ENCODE data around the gene SSH2.

Gene SSH2

DNA sequence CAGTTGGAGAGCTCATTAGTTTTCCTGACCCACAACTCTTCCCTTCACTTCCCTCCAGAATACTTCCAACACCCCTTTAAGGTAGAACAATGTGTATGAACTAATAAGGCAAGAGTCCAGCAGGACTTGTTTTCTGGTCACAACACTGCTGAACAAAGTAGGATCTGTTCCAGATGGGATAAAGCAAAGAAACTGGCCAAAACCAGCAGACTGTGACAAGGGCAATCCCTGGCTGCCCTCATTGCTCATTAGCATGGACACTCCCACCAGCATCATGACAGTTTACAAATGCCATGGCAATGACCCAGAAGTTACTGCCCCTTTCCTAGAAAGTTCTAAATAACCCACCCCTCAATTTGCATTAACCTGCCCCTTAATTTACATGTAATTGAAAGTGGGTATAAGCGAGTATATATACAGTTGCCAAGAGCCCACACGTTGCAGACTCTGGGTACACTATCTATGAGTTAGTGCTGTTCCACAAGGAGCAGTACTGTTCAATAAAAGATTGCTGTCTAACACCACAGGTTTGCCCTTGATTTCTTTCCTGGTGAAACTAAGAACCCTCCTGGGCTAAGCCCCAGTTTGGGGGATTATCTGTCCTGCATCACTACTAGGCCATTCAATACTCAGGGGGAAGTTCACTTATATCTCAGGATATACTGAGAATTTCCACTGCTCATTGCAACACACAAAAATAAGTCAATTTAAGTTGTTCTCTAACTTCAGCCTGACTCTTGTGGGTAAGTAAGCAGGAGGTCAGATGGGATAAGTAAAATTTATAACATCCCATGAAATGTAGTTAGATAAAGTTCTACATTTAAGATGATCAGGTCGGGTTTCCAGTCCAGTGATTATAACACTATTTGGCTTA, 82.3 kb downstream of the SSH2 start:
- Mint-ChIP-seq H3K4me1 (peaks cover 6% of the 10 kb centered on the region), H3K27me3 (no peaks in the 10 kb centered on the region), H3K27ac (no peak overlapping the region)

GRCh38 chr17:29847118-29847517, 82.9 kb downstream of the SSH2 start:
- H3K27me3 Mint-ChIP-seq: no peaks in the 10 kb centered on the region
- no peak overlapping the region for H3K4me3 Mint-ChIP-seq
- DNase-seq (no peak), ATAC-seq (no peak)
- H3K9me3 Mint-ChIP-seq: no peaks in the 10 kb centered on the region
- H3K36me3 Mint-ChIP-seq (ENCODE audit: low read depth): no peaks in the 10 kb centered on the region
- no peak overlapping the region for H3K27ac Mint-ChIP-seq
- H3K4me1 Mint-ChIP-seq: peaks cover 6% of the 10 kb centered on the region

More for the DNA sequence above, 82.3 kb downstream of the SSH2 start:
- ATAC-seq (no peak), DNase-seq (no peak)
- Mint-ChIP-seq H3K4me3 (no peak overlapping the region), H3K9me3 (no peaks in the 10 kb centered on the region), H3K36me3 (ENCODE audit: low read depth) (no peaks in the 10 kb centered on the region)

GRCh38 chr17:29846298-29846697, 83.7 kb downstream of the SSH2 start:
- peaks cover 6% of the 10 kb centered on the region for H3K4me1 Mint-ChIP-seq
- no peaks in the 10 kb centered on the region for H3K27me3 Mint-ChIP-seq
- no peak overlapping the region for H3K27ac Mint-ChIP-seq
- no peak overlapping the region for H3K4me3 Mint-ChIP-seq
- no peaks in the 10 kb centered on the region for H3K36me3 Mint-ChIP-seq (ENCODE audit: low read depth)
- DNase-seq: no peak
- no peak for ATAC-seq
- H3K9me3 Mint-ChIP-seq: no peaks in the 10 kb centered on the region

GRCh38 chr17:29844339-29845048, 85.5 kb downstream of the SSH2 start:
- Mint-ChIP-seq H3K36me3 (ENCODE audit: low read depth) (no peaks in the 10 kb centered on the region), H3K27me3 (no peaks in the 10 kb centered on the region), H3K9me3 (no peaks in the 10 kb centered on the region), H3K27ac (no peak overlapping the region), H3K4me3 (no peak overlapping the region), H3K4me1 (no peaks in the 10 kb centered on the region)
- DNase-seq: no peak
- no peak for ATAC-seq

- Mint-ChIP-seq H3K4me3 (no peak overlapping the region), H3K27me3 (no peaks in the 10 kb centered on the region), H3K36me3 (ENCODE audit: low read depth) (no peaks in the 10 kb centered on the region), H3K9me3 (no peaks in the 10 kb centered on the region), H3K4me1 (no peaks in the 10 kb centered on the region), H3K27ac (no peak overlapping the region)
- DNase-seq: no peak
- ATAC-seq: no peak
These were observed 89.1 kb downstream of the SSH2 start for GRCh38 chr17:29840884-29841283.

- no peak for DNase-seq
- Mint-ChIP-seq H3K4me3 (no peak overlapping the region), H3K36me3 (ENCODE audit: low read depth) (no peaks in the 10 kb centered on the region), H3K9me3 (no peaks in the 10 kb centered on the region), H3K27ac (no peak overlapping the region), H3K4me1 (no peaks in the 10 kb centered on the region), H3K27me3 (no peaks in the 10 kb centered on the region)
- ATAC-seq: no peak
These were observed 90.4 kb downstream of the SSH2 start for GRCh38 chr17:29839656-29840055.

- H3K36me3 Mint-ChIP-seq (ENCODE audit: low read depth): no peaks in the 10 kb centered on the region
- no peak overlapping the region for H3K27ac Mint-ChIP-seq
- no peak for DNase-seq
These were observed 91.1 kb downstream of the SSH2 start for GRCh38 chr17:29838961-29839360.

DNA sequence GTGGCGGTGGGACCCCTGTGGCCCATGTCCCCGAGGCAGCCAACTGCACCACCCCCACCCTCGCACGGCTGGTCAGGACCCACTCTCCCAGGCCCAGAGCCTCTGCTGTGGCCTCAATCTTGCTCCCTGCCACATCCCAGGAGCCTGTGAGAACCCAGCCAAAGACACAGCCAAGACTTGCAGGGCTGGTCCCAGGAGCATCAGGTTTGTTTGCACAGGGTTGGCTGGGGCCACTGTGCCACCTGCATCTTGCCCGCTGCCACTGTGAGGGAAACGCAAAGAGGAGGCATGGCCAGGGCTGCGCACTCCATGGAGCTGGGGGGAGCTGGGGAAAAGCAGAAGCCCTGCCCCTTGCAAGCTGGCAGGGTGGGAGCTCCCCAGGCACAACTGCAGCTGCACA, 92.5 kb downstream of the SSH2 start:
- Mint-ChIP-seq H3K27ac (no peak overlapping the region), H3K36me3 (ENCODE audit: low read depth) (no peaks in the 10 kb centered on the region), H3K27me3 (no peaks in the 10 kb centered on the region), H3K4me3 (no peak overlapping the region), H3K4me1 (no peaks in the 10 kb centered on the region), H3K9me3 (no peaks in the 10 kb centered on the region)
- no peak for DNase-seq
- no peak for ATAC-seq

More at GRCh38 chr17:29838961-29839360, 91.1 kb downstream of the SSH2 start:
- Mint-ChIP-seq H3K4me3 (no peak overlapping the region), H3K4me1 (no peaks in the 10 kb centered on the region), H3K27me3 (no peaks in the 10 kb centered on the region), H3K9me3 (no peaks in the 10 kb centered on the region)
- no peak for ATAC-seq

GRCh38 chr17:29836643-29837042, 93.4 kb downstream of the SSH2 start:
- H3K27me3 Mint-ChIP-seq: no peaks in the 10 kb centered on the region
- DNase-seq (no peak), ATAC-seq (no peak)
- no peaks in the 10 kb centered on the region for H3K36me3 Mint-ChIP-seq (ENCODE audit: low read depth)
- no peaks in the 10 kb centered on the region for H3K4me1 Mint-ChIP-seq
- no peak overlapping the region for H3K4me3 Mint-ChIP-seq
- no peaks in the 10 kb centered on the region for H3K9me3 Mint-ChIP-seq
- H3K27ac Mint-ChIP-seq: no peak overlapping the region

DNA sequence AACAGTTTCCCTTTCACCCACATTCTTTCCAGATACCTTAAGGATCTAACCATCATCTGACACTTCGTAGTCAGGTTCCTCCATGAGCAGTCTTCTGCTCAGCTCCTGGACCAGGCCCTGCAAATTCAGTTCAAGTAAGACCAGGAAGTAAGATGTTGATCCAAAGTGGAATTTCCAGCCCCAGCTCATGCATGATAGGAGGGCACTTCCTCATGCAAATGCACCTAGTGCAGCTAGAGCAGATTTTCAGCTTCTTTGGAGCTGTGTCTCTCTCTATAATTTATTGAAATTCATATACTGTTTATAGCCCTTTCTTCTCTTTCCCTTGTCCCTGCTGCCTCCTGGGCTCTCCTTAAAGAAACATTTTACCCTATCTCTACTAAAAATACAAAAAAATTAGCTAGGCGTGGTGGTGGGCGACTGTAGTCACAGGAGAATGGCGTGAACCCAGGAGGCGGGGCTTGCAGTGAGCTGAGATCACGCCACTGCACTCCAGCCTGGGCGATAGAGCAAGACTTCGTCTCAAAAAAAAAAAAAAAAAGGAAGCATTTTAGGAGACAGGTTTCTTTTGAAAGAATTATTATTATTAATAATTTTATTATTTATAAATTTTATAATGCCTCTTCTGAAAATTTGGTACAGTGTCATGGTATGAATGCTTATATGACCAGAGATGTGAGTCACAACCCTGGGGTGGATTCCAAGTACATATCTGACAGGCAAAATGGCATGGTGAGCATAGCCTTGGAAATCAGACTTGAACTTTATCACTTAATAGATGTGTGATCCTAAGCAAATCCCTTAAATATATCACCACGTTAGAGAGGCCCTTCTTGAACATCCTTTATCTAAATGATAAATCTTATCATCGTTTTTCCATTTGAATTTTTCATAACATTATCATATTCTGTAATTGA, 94.3 kb downstream of the SSH2 start:
- Mint-ChIP-seq H3K9me3 (no peaks in the 10 kb centered on the region), H3K27me3 (no peaks in the 10 kb centered on the region), H3K27ac (no peak overlapping the region), H3K4me1 (no peaks in the 10 kb centered on the region), H3K4me3 (no peak overlapping the region), H3K36me3 (ENCODE audit: low read depth) (no peaks in the 10 kb centered on the region)
- DNase-seq (no peak), ATAC-seq (no peak)

DNA sequence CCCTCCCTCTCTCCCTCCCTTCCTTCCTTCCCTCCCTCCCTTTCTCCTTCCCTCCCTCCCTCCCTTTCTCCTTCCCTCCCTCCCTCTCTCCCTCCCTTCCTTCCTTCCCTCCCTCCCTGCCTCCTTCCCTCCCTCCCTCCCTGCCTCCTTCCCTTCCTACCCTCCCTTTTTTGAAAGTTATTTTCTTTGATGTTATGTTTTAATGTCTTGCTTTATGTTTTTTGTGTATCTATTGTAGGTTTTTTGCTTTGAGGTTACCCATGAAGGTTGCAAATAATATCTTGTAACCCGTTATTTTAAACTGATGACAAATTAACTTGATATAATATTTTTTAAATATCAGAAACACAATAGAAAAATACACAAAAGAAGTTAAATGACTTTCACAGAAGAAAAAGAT, 96.2 kb downstream of the SSH2 start:
- ATAC-seq (no peak), DNase-seq (no peak)
- H3K27me3 Mint-ChIP-seq: no peaks in the 10 kb centered on the region
- H3K4me1 Mint-ChIP-seq: peaks cover 5% of the 10 kb centered on the region
- H3K27ac Mint-ChIP-seq: no peak overlapping the region
- H3K4me3 Mint-ChIP-seq: no peak overlapping the region
- no peaks in the 10 kb centered on the region for H3K9me3 Mint-ChIP-seq
- H3K36me3 Mint-ChIP-seq (ENCODE audit: low read depth): no peaks in the 10 kb centered on the region

- no peaks in the 10 kb centered on the region for H3K27me3 Mint-ChIP-seq
- H3K4me1 Mint-ChIP-seq: peaks cover 14% of the 10 kb centered on the region
- H3K9me3 Mint-ChIP-seq: no peaks in the 10 kb centered on the region
- no peak overlapping the region for H3K4me3 Mint-ChIP-seq
- no peak for DNase-seq
- no peaks in the 10 kb centered on the region for H3K36me3 Mint-ChIP-seq (ENCODE audit: low read depth)
- no peak for ATAC-seq
- H3K27ac Mint-ChIP-seq: no peak overlapping the region
These were observed 101.2 kb downstream of the SSH2 start for GRCh38 chr17:29828676-29829284.

DNA sequence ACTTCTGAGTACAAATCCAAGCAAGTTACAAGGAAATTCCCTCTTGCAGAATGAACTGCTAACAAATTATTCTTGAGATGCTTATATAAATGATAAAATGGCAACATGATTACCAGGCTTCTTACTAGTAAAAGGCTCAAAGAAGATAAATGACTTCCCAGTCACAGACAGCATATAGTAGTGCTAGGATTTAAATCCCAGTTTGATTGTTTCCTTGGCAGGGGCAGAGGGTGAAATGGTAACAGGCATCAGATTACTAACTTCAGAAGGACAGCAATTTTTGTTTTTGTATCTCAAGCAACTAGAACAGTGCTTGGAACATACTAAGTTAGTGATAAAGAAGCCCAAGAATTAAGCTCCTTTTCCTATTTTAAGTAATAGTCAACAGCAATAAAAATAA, 102.8 kb downstream of the SSH2 start:
- Mint-ChIP-seq H3K27me3 (no peaks in the 10 kb centered on the region), H3K4me1 (peaks cover 14% of the 10 kb centered on the region), H3K9me3 (no peaks in the 10 kb centered on the region)

GRCh38 chr17:29826114-29826692, 103.8 kb downstream of the SSH2 start:
- no peak overlapping the region for H3K4me3 Mint-ChIP-seq
- DNase-seq (no peak), ATAC-seq (no peak)
- H3K36me3 Mint-ChIP-seq (ENCODE audit: low read depth): no peaks in the 10 kb centered on the region
- no peak overlapping the region for H3K27ac Mint-ChIP-seq
- no peaks in the 10 kb centered on the region for H3K27me3 Mint-ChIP-seq
- no peaks in the 10 kb centered on the region for H3K9me3 Mint-ChIP-seq
- peaks cover 14% of the 10 kb centered on the region for H3K4me1 Mint-ChIP-seq

More for the DNA sequence above, 102.8 kb downstream of the SSH2 start:
- Mint-ChIP-seq H3K27ac (no peak overlapping the region), H3K36me3 (ENCODE audit: low read depth) (no peaks in the 10 kb centered on the region), H3K4me3 (no peak overlapping the region)
- DNase-seq (no peak), ATAC-seq (no peak)
